SK-N-MC (cell line): ENCODE data around the gene VAT1L.
"Not testable (repeated sequence)": the region's sequence is repeated elsewhere in the genome, so short reads cannot be mapped to it uniquely, and the experiment has no call there.

Experiments
- DNase-seq: peaks from one replicate; pipeline ENCODE4 v3.0.0-alpha.2; 2011; ENCODE audit warnings: low read depth, low spot score
- H3K27ac ChIP-seq: fragments of 200-600 bp; sonication (generic); 2 replicates; pipeline ENCODE4 v1.5.1; 2016; ENCODE audit warnings: mixed run types
- H3K36me3 ChIP-seq: fragments of 200-600 bp; sonication (generic); 2 replicates; pipeline ENCODE4 v1.6.1; 2017; ENCODE audit warnings: antibody characterized with exemption, low read length, mixed read lengths; ENCODE audit not compliant: insufficient read depth
- H3K4me3 ChIP-seq: fragments of 200-600 bp; sonication (generic); 2 replicates; pipeline ENCODE4 v1.5.1; 2016
- H3K9ac ChIP-seq: fragments of 200-600 bp; sonication (generic); 2 replicates; pipeline ENCODE4 v1.8.0; 2017; ENCODE audit warnings: mixed run types, mixed read lengths; ENCODE audit not compliant: insufficient read length
- H3K9me3 ChIP-seq: fragments of 200-600 bp; sonication (generic); 2 replicates; pipeline ENCODE4 v1.6.1; 2017; ENCODE audit warnings: low read depth, mild to moderate bottlenecking, antibody characterized with exemption, low read length, moderate library complexity, mixed read lengths
- EZH2 ChIP-seq: fragments of 200-600 bp; sonication (generic); IDR thresholded peaks from one replicate; pipeline ENCODE4 v1.6.1; 2017; ENCODE audit warnings: antibody characterized with exemption
- FOXP2 ChIP-seq: optimal IDR thresholded peaks from 2 replicates; pipeline ENCODE3; 2011; ENCODE audit warnings: mild to moderate bottlenecking, moderate library complexity; ENCODE audit not compliant: insufficient read depth; ENCODE audit errors: extremely low read length, control extremely low read depth
- POLR2AphosphoS5 ChIP-seq: IDR thresholded peaks from 2 replicates; pipeline ENCODE4 v1.6.1; 2012; ENCODE audit warnings: mild to moderate bottlenecking, low read depth, low read length, borderline replicate concordance

Gene VAT1L

DNA sequence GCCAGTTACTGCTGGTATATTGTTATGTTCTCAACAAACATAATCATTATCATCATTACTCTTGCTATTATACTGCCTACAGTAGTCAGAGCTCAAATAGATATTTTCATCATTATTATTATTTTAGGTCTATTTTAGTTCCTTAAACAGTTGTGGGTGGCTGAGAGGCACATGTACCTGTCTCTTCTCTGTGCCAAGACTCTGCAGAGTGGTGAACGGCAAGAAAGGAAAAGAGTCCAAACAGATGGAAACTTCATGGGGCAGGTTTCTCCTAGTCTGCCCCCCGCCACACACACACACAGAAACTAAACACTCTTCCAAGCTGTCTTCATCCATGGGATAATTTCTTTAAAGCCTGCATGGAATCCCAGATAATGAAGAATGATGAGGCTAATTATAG lies 156.3 kb downstream of the VAT1L start:
- Histone ChIP-seq H3K4me3 (no peak overlapping the region), H3K36me3 (no peaks in the 10 kb centered on the region), H3K9ac (no peak overlapping the region), H3K27ac (no peak overlapping the region), H3K9me3 (no peaks in the 10 kb centered on the region)
- no peak for DNase-seq
- TF ChIP-seq FOXP2 (no peak), EZH2 (no peak), POLR2AphosphoS5 (no peak)

DNA sequence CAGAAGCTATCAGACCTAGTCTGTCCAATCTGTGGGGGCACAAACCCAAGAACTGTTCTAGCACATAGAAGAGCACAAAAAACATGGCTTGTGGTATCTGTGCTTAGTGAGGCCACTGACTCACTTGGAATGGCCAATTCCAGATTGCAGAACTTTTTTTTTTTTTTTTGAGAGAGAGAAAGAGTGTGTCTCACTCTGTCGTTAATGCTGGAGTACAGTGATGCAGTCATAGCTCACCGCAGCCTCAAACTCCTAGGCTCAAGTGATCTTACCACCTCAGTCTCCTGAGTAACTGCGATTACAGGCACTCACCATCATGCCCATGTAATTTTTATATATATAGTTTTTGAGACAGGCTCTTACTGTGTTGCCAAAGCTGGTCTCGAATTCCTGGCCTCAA lies 156.8 kb downstream of the VAT1L start:
- Histone ChIP-seq H3K9ac (no peak overlapping the region), H3K9me3 (no peaks in the 10 kb centered on the region), H3K27ac (no peak overlapping the region), H3K4me3 (no peak overlapping the region), H3K36me3 (no peaks in the 10 kb centered on the region)
- no peak for DNase-seq
- TF ChIP-seq FOXP2 (no peak), EZH2 (no peak), POLR2AphosphoS5 (no peak)

DNA sequence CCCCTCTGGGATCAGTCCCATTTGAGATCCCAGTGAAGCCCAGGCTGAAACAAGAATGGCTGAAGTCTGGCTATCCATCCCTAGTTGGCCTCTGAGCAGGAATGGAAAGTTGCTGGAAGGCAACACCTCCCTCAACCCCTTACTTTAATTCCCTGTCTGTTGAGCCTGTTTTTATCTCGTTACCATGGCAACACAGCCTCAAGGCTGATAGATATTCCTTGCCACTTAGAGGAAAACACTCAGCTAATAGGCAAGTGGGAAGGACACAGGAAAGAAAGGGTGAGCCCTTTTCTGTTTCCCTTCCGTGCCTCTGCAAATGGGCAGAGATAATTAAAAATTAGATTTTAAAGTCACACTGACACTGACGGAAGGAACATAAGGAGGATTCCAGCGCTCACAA lies 158.5 kb downstream of the VAT1L start:
- H3K36me3 ChIP-seq, result no peaks in the 10 kb centered on the region
- H3K9me3 ChIP-seq, result no peaks in the 10 kb centered on the region
- DNase-seq, result no peak
- H3K4me3 ChIP-seq, result no peak overlapping the region
- no peak for TF ChIP-seq EZH2
- no peak for TF ChIP-seq POLR2AphosphoS5
- no peak overlapping the region for H3K27ac ChIP-seq
- H3K9ac ChIP-seq, result no peak overlapping the region

DNA sequence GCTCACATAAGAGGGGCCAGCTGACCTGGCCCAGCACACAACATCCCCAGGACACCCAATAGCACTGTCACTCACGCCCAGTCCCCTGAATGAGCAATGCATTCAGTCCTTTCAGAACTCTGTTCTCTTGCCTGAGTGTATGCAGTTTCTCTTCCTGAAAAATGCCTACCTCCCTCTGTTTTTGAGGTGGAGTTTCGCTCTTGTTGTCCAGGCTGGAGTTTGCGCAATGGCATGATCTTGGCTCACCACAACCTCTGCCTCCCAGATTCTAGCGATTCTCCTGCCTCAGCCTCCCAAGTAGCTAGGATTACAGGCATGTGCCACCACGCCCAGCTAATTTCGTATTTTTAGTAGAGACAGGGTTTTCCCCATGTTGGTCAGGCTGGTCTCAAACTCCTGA lies 159.2 kb downstream of the VAT1L start:
- not testable (repeated sequence) for H3K9me3 ChIP-seq, DNase-seq, H3K36me3 ChIP-seq, H3K4me3 ChIP-seq, H3K27ac ChIP-seq, H3K9ac ChIP-seq

GRCh38 chr16:77948835-77949234 lies 160.5 kb downstream of the VAT1L start:
- Histone ChIP-seq H3K9me3 (no peaks in the 10 kb centered on the region), H3K4me3 (no peak overlapping the region), H3K27ac (no peak overlapping the region), H3K36me3 (no peaks in the 10 kb centered on the region), H3K9ac (no peak overlapping the region)
- TF ChIP-seq FOXP2, result no peak
- TF ChIP-seq POLR2AphosphoS5, result no peak
- no peak for TF ChIP-seq EZH2
- no peak for DNase-seq

- no peak for DNase-seq
- Histone ChIP-seq H3K9ac (no peak overlapping the region), H3K27ac (no peak overlapping the region), H3K9me3 (no peaks in the 10 kb centered on the region), H3K36me3 (no peaks in the 10 kb centered on the region), H3K4me3 (no peak overlapping the region)
- no peak for TF ChIP-seq EZH2
- no peak for TF ChIP-seq POLR2AphosphoS5
- TF ChIP-seq FOXP2, result no peak
Observed at GRCh38 chr16:77949445-77949844, 161.1 kb downstream of the VAT1L start.

GRCh38 chr16:77951788-77952187 lies 163.4 kb downstream of the VAT1L start:
- H3K9me3 ChIP-seq, result no peaks in the 10 kb centered on the region
- no peak for DNase-seq
- TF ChIP-seq POLR2AphosphoS5, result no peak
- TF ChIP-seq EZH2, result no peak
- no peak for TF ChIP-seq FOXP2
- H3K36me3 ChIP-seq, result no peaks in the 10 kb centered on the region
- H3K27ac ChIP-seq, result no peak overlapping the region
- H3K9ac ChIP-seq, result no peak overlapping the region
- H3K4me3 ChIP-seq, result no peak overlapping the region

DNA sequence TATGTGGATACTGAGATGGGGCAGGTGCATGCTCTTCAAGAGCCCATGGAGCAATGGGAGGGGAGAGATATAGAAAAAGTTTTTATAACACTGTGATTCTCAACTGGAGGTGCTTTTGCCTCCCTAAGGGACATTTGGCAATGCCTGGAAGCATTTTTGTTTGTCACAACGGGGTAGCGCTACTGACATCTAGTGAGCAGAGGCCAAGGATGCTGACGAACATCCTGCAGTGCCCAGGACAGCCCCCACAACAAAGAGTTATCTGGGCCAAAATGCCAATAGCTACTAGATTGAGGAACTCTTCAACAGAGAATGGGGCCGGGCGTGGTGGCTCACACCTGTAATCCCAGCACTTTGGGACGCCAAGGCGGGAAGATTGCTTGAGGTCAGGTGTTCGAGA lies 166.8 kb downstream of the VAT1L start:
- Histone ChIP-seq H3K4me3 (no peak overlapping the region), H3K9me3 (no peaks in the 10 kb centered on the region), H3K36me3 (no peaks in the 10 kb centered on the region), H3K9ac (no peak overlapping the region), H3K27ac (no peak overlapping the region)
- DNase-seq, result no peak
- no peak for TF ChIP-seq FOXP2
- no peak for TF ChIP-seq POLR2AphosphoS5
- no peak for TF ChIP-seq EZH2

- Histone ChIP-seq H3K36me3 (no peaks in the 10 kb centered on the region), H3K27ac (no peak overlapping the region), H3K4me3 (no peak overlapping the region), H3K9ac (no peak overlapping the region), H3K9me3 (no peaks in the 10 kb centered on the region)
- DNase-seq, result no peak
- no peak for TF ChIP-seq EZH2
- no peak for TF ChIP-seq FOXP2
- TF ChIP-seq POLR2AphosphoS5, result no peak
Observed at GRCh38 chr16:77956231-77956630, 167.9 kb downstream of the VAT1L start.
